NCI-H446 treated with DMSO at 0.1 percent for 48 hours (cell line): ENCODE measurements around the gene SLC35F3.
"Not testable (repeated sequence)": the region's sequence is repeated elsewhere in the genome, so short reads cannot be mapped to it uniquely, and the experiment has no call there.

ENCODE experiments used
- DNase-seq: peaks from one replicate; lab custom pipeline; 2025; lab: John Stamatoyannopoulos, UW

Gene SLC35F3

GRCh38 chr1:234199476-234200127 is 295.1 kb downstream of the SLC35F3 start:
- DNase-seq = no peak

- DNase-seq = no peak
These were observed 296.1 kb downstream of the SLC35F3 start for GRCh38 chr1:234200566-234200965.

- DNase-seq = no peak
These were observed 297.1 kb downstream of the SLC35F3 start for GRCh38 chr1:234201600-234201999.

GRCh38 chr1:234205966-234206365 is 301.5 kb downstream of the SLC35F3 start:
- DNase-seq = no peak

GRCh38 chr1:234206651-234207284 is 302.3 kb downstream of the SLC35F3 start:
- DNase-seq = no peak

- DNase-seq = no peak
These were observed 303.9 kb downstream of the SLC35F3 start for GRCh38 chr1:234208351-234208750.

GRCh38 chr1:234208791-234209190 is 304.3 kb downstream of the SLC35F3 start:
- DNase-seq = no peak

GRCh38 chr1:234210429-234210828 is 306.0 kb downstream of the SLC35F3 start:
- not testable (repeated sequence) for DNase-seq

GRCh38 chr1:234211855-234212254 is 307.4 kb downstream of the SLC35F3 start:
- not testable (repeated sequence) for DNase-seq

GRCh38 chr1:234212764-234213657 is 308.5 kb downstream of the SLC35F3 start:
- DNase-seq = peak; percentile 1

GRCh38 chr1:234213658-234214128 is 309.2 kb downstream of the SLC35F3 start:
- no peak for DNase-seq

GRCh38 chr1:234214129-234214910 is 309.8 kb downstream of the SLC35F3 start:
- DNase-seq = no peak

GRCh38 chr1:234214911-234215892 is 310.7 kb downstream of the SLC35F3 start:
- no peak for DNase-seq

GRCh38 chr1:234216116-234216703 is 311.7 kb downstream of the SLC35F3 start:
- no peak for DNase-seq

- no peak for DNase-seq
These were observed 312.9 kb downstream of the SLC35F3 start for GRCh38 chr1:234217316-234217840.

- DNase-seq = no peak
These were observed 313.6 kb downstream of the SLC35F3 start for GRCh38 chr1:234218078-234218477.

- DNase-seq = no peak
These were observed 315.2 kb downstream of the SLC35F3 start for GRCh38 chr1:234219711-234220110.

GRCh38 chr1:234221601-234222000 is 317.1 kb downstream of the SLC35F3 start:
- DNase-seq = no peak

GRCh38 chr1:234222561-234223280 is 318.2 kb downstream of the SLC35F3 start:
- no peak for DNase-seq
